A172 (cell line): ENCODE data around the gene OR51D1. TPM values are rescaled to one million over a fixed set of nuclear protein-coding genes. Genes with fewer than 3 reads are reported as not detected.

Source experiments
- DNase-seq: peaks from one replicate; pipeline ENCODE4 v3.0.0-alpha.2; 2015; ENCODE audit warnings: low spot score
- total RNA-seq: library from RNA; depleted of rRNA; stranded (reverse); fragments of >200 nt; shearing (Covaris generic); gene quantifications from 2 replicates; pipeline ENCODE4 v1.2.3, GENCODE V29; 2014; rRNA removed

Gene OR51D1
- total RNA-seq, 1 experiment from 2014 or later: not detected

DNA sequence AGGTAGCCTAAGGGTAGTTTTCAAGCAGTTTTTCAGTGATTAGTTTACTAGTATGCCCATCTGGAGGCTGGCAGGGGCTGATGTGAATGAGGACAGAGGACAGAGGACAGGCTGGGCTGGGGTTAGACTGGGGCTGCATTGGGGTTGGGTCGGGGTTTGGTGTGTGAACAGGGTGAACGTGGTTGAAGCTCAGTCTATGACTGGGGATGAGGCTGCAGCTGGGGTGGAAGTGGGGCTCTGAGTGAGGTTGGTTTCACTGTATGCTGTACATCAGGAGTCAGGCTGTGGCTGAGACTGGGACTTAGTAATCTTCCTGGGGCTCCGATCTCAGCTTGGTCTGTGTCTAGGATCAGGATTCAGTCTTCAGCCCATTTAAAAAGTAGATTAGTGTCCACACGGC, 7.0 kb downstream of the OR51D1 start:
- DNase-seq: no peak

DNA sequence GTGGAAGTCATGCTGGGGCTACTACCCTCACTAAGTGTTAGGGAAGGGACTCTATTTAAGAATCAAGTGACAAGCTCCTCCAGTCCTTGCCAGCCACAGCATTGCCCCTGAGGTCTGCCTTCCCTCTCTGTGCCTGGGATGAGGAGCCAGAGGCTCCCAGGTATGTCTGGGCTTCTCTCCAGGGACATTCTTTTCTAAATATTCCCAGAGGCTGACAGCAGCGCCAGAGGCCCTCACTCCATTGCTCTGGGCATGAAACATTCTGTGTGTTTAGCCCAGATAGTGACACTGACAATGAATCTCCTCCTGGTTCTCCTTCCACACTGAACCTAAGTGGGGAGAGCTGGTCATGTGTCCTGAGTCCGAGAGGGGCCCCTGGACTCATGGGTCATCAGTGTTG, 8.7 kb downstream of the OR51D1 start:
- DNase-seq: no peak

DNA sequence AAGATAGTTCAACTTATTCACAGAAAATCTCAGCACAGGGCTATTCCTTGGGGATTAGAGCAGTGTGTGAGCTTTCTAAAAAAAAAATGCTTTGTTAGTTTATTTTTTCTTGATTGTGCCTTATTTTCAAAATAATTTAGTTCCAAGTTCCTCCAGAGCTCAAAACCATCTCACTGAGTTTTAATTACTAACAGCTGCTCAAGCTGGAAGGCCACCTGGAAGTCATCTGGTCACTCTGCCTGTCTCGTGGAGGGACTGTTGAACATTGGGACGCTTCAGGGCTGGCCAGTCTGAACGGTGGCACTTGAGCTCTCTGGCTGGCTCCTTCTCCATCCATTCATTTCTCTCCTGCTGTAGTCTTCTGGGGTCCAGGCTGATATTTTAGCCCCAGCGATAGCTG, 10.5 kb downstream of the OR51D1 start:
- no peak for DNase-seq

DNA sequence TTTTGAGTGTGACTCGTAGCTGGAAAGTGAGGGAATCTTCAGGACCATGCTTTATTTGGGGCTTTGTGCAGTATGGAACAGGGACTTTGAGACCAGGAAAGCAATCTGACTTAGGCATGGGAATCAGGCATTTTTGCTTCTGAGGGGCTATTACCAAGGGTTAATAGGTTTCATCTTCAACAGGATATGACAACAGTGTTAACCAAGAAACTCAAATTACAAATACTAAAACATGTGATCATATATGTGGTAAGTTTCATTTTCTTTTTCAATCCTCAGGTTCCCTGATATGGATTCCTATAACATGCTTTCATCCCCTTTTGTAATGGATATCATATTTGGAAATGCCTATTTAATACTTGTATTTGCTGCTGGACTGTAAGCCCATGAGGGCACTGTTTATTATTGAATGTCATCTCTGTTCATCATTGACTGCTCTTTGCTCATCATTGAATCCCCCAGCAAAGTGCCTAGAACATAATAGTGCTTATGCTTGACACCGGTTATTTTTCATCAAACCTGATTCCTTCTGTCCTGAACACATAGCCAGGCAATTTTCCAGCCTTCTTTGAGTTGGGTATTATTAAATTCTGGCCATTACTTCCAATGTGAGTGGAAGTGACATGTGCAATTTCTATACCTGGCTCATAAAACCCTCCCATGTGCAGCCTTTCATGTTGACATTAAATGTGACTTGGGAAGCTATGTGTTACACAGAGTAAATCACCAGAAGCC, 17.5 kb downstream of the OR51D1 start:
- no peak for DNase-seq

DNA sequence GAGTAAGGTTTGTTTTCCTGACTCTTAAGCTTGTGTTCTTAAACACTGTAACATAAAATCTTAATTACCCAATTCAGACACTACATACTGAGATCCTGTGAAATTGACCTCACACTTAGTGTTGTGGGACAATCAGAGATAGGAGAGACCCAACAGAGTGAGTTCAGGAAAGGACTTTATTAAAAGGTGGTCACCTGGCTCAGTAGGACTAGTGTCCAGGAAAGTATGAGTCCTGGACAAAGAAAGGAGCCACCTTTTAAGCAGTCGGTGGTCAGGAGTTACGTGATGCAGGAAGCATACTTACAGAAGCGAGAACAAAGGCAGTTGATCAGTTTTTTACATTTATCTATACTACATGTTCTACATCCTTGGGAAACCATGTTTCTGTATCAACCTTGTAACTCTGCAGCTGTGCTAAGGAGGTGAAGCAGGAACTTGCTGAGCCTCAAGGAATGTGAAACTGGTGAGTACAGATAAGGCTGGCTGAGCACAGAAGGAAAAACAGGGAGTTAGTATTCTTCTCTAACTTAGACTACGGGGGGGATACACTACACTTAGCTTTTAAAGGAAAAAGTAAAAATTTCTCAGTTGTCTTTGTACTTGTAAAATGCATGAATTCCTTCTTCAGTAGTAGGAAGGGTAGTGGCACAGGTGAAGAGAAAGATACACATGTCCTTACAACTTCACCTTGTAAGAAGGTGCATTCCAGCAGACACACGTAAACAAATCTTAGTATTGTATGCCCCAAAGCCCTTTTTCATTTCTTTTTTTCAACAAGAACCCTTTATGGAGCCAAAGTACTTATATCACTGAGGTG, 21.6 kb downstream of the OR51D1 start:
- DNase-seq: no peak

DNA sequence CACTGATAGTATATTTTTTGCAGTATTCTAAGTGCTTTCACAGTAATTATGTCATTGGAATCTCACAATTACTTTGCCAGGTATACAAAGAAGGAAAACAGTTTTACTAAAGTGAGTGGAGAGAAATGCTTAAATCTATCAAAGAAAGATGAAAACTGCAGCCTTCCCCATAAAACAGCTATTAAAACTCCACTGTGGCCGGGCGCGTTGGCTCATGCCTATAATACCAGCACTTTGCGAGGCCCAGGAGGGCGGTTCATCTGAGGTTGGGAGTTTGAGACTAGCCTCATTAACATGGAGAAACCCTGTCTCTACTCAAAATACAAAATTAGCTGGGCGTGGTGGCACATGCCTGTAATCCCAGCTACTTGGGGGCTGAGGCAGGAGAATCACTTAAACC, 25.6 kb downstream of the OR51D1 start:
- DNase-seq: no peak

DNA sequence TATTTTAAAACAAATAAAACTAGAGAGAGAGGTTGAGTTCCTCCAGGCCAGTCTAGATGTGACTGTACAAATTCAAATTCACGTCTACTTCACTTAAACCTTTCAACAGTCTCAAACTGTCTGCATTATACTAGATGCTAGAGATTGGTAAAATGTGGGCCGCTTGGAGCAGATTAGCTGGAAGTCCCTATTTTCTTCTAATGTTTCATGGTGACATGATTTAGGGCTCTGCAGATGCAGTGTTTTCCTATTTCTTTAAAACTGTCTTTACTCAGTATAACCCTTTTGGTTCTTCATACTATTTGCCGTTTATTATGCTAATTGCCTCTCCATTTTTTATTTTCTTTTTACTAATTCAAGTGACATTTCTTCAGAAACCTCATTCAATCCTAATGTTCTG, 26.9 kb downstream of the OR51D1 start:
- DNase-seq: no peak

DNA sequence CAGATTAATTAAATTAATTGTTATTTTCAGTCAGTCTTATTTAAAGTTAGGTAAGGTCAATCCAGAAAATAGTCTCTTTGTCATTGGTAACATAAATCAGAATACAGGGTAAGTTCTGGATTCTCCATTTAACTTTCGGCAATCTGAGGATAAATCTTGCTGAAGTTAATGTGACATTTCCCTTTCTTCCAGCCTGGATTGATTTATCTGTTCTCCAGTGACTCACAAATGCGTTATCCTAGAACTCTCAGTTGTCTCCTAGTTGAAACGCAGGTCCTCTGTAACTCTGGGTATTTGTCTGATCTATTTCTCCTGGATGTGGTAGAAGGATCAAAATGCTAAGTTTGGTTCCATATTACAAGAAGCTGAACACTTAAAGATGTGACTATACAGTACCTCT, 27.5 kb downstream of the OR51D1 start:
- no peak for DNase-seq

DNA sequence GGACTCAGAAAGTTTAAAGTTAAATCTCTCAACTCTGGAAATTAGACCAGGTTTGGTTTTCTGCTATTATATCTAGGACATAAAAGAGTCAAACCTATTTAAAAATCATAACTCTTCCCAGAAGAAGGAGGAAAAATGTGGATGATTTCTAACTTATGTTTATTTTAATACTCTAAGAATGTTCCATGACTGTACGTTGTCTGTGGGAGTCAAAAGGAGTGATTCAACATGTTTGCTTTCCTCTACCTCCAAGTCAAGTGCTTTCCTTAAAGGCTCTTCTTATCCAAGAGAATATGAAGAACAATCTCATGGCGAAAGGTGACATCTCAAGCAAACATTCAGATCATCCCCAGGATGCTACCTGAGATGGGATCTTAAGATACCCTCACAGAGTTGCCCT, 28.1 kb downstream of the OR51D1 start:
- DNase-seq: no peak

DNA sequence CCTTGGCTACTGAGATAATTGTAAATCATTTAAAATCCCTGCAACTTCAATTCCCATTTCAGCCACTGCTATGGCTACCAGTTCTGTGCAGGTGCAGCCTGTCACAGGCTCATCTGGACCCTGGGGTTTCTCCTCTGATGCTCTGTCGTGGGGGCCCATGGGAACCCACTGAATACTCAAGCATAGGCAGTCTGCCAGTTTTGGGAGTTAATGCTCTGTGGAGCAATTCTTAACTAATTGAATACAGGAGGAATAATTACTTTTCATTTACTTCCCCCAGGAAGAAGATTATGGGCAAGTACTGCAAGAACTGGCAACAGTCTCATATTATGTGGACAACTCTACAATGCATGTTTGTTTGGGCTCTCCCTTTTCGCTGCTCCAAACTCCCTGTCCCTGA, 34.5 kb downstream of the OR51D1 start:
- no peak for DNase-seq

DNA sequence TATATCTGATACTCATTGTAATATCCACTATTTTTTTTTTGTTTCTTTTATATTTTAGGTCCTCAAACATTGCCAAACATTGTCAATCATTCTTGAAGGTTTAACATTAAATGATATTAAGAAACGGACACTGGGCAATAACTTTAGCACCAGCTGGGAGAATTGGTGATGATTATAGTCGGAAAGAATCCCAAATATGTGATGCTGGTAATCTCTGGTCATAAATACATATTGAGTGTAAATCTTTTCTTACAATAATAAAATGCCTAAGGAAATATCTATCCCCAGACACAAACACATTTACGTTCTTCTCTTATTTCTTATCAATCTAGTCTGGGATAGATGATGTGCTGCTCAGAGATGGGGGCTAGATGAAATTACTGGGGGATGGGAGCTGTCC, 35.2 kb downstream of the OR51D1 start:
- DNase-seq: peak; percentile 35

DNA sequence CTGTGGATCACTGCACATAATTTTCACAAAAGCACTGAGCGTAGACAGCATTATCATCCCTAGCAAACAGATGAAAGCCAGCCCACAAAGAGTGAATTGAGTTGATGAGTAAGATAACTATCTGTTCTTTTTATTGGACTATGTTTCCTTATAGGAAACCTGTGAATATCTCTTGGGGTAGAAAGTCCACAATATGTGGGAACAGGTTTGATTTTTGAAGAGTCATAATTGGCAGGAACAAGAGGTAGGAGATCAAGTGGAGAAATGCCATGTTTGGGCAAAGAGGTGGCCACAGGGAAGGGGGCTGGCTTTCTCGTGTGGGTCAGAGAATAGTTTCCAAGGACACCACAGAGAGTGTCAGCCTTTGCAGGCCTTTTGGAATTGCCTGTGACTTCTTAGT, 36.5 kb downstream of the OR51D1 start:
- DNase-seq: no peak

DNA sequence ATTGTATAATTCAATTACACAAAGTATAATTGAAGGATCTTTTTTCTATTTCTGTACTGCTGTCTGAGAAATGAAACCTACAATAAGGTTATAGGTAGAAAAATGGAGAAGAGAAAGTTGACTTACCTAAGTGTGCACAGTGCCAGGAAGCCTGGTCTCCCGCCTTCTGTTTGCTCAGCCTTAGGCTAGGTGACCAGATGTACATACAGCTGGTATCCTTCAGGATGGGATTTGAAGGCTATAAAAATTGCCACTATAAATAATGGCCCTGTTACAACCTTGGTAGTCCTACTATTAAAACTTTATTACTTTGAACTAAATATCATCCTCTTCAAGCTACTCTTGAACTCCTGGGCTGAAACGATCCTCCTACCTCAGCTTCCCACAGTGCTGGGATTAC, 40.7 kb downstream of the OR51D1 start:
- DNase-seq: no peak

DNA sequence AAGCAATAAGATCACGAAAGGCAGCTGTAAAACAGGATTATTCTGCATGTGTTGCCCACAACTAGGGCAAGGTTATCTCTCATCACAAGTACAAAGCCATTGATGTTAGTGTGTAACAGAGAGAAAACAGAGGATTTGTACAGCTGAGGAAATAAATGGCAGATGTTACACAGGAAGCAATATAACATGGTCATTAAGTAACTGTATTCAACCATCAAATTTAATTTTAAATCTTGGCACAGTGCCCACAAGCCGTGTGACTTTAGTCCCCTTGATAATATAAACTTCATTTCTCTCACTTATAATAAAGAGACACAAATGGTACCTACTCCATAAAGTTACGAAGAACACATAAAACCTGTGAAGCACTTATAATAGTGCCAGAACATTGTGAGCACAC, 43.1 kb downstream of the OR51D1 start:
- no peak for DNase-seq

DNA sequence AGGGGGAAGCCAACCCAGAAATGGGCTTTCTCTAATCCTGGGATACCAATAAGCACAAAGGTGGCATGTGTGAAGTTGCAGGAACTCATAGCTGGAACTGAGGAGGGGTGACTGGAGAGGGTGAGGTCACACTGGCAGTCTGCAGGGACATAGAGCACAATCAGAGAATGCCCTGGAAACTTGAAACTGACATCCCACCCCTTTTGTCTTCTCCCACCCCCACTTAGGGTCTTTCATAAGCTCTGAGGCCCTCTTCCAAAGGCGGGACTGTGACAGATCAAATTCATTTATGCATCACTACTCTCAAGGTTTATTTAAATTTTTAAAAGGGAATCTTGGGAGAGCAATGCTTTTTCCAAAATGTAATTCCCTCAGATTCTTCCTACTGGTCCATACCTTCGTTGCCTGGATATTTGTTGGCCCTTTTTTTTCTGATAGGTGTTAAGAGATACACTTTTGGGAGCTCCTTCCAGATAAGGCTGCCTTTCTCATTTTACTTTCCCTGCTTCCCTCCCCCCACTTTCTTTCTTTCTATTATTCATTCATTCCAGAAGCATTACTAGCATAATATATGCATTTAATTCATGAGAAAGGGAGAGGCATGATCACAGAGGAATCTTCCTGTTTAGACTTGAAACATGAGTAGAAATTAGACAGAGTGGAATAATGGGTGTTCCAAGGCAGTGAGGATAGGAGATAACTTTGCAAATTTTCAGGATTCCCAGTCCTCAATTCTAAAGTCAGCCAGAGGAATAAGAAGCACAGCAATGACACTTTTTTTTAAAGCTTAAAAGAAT, 45.5 kb downstream of the OR51D1 start:
- DNase-seq: peak; percentile 9

DNA sequence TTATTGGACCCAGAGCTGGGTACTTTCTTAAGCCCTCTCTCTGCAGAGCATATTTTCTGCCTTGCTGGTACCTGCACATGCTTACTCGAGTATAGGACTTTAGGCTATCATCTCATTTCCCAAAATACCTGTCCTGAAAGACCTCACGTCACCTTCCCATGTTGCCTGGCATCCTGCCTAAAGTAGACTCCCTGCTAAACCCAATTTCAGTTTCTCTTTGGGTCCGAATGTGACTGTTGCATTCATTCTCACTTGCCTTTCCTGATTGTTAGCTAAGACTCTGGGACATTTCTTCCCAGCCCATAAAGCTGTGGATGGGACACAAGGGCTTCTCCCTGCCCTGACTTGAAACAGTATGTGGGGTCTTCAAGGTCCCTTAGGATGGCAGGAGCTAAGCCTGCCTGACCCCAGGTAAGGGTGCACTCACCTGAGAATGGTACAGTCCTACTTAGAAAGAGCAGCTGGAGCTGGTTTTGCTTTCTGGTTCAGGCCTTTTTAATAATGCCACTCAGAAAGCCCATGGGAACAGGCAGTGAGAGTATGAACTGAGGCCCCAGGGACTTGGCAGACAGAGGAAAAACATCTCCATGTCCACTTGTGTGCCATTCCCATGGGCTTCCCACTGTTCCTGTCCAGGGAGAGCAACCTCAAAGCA, 47.5 kb downstream of the OR51D1 start:
- no peak for DNase-seq

Other genes starting within 250 kb of the OR51D1 start
- gene TRIM21, start 243.8 kb upstream of the OR51D1 start, total RNA-seq: 24.7 and 25.2 TPM in 2 replicates
- not detected in 2 replicates for gene OR52K2, start 188.2 kb upstream of the OR51D1 start, total RNA-seq
- not detected in 2 replicates for gene OR52K1, start 154.8 kb upstream of the OR51D1 start, total RNA-seq
- gene OR52M1, start 92.3 kb upstream of the OR51D1 start, total RNA-seq: not detected in 2 replicates
- not detected in 2 replicates for gene OR52I2, start 55.7 kb upstream of the OR51D1 start, total RNA-seq
- not detected in 2 replicates for gene OR52I1, start 43.4 kb upstream of the OR51D1 start, total RNA-seq
- gene TRIM68, start 29.2 kb upstream of the OR51D1 start, total RNA-seq: 10.3 and 10.8 TPM in 2 replicates
- gene OR51E1, start 6.5 kb downstream of the OR51D1 start, total RNA-seq: not detected in 2 replicates
- not detected in 2 replicates for gene OR51E2, start 60.4 kb downstream of the OR51D1 start, total RNA-seq
- not detected in 2 replicates for gene MMP26, start 67.3 kb downstream of the OR51D1 start, total RNA-seq
- not detected in 2 replicates for gene OR51F1, start 132.5 kb downstream of the OR51D1 start, total RNA-seq
- gene OR52R1, start 166.9 kb downstream of the OR51D1 start, total RNA-seq: not detected in 2 replicates
- gene OR51F2, start 183.8 kb downstream of the OR51D1 start, total RNA-seq: not detected in 2 replicates
- gene OR51S1, start 211.7 kb downstream of the OR51D1 start, total RNA-seq: not detected in 2 replicates
- gene OR51T1, start 244.4 kb downstream of the OR51D1 start, total RNA-seq: not detected in 2 replicates